Testis (tissue), 3 donors: ENCODE data around the gene PILRA. TPM values are rescaled to one million over a fixed set of nuclear protein-coding genes. Genes with fewer than 3 reads are reported as not detected.
"Not testable (repeated sequence)": the region's sequence is repeated elsewhere in the genome, so short reads cannot be mapped to it uniquely, and the experiment has no call there.

ENCODE experiments used
- DNase-seq: peaks from one replicate; pipeline ENCODE4 v3.0.0-alpha.2; 2019
- H3K27ac ChIP-seq, 2 donors: fragments of 200-600 bp; sonication (generic); one replicate each; pipeline ENCODE4 v1.5.1; 2019
- H3K27me3 ChIP-seq: fragments of 200-600 bp; sonication (generic); one replicate; pipeline ENCODE4 v1.5.1; 2019
- H3K36me3 ChIP-seq: fragments of 200-600 bp; sonication (generic); one replicate; pipeline ENCODE4 v1.5.1; 2017; ENCODE audit warnings: low read depth; ENCODE audit errors: missing control alignments
- H3K4me1 ChIP-seq: fragments of 200-600 bp; sonication (generic); one replicate; pipeline ENCODE4 v1.5.1; 2019
- H3K4me3 ChIP-seq, 2 donors: fragments of 200-600 bp; sonication (generic); one replicate each; pipeline ENCODE4 v1.5.1; 2017 to 2019
- H3K9me3 ChIP-seq: fragments of 200-600 bp; sonication (generic); one replicate; pipeline ENCODE4 v1.5.1; 2017
- POLR2A ChIP-seq: fragments of 450-650 bp; IDR thresholded peaks from one replicate; pipeline ENCODE4 v1.6.1; 2017; ENCODE audit warnings: antibody characterized with exemption, mild to moderate bottlenecking, moderate library complexity
- WGBS, 2 donors: methylation state at CpG; one replicate each; pipeline ENCODE4 v1.1.5; 2018; 5-methylcytosine and 5-hydroxymethylcytosine counted together
- intact Hi-C: fragments of 100-400 bp; cut with DNase I; formaldehyde crosslinking; loops from one replicate; pipeline ENCODE4 v1.15.1; 2023; ENCODE audit warnings: low total_unique reads
- polyA plus RNA-seq: library from polyadenylated mRNA; stranded (reverse); fragments of 350-450 nt; fragmentation: Illumina TruSeq; extraction: RNeasy Lipid Tissue Mini Kit (QIAGEN cat#74804); gene quantifications from one replicate; pipeline ENCODE4 v1.2.3, GENCODE V29; 2014; ENCODE audit warnings: low read depth, low replicate concordance; ENCODE audit not compliant: insufficient read depth
- total RNA-seq, 2 donors: library from RNA; depleted of rRNA; stranded (reverse); fragments of >200 nt; gene quantifications; one replicate each; pipeline ENCODE4 v1.2.3, GENCODE V29; 2016
- TF ChIP-seq, protein P1 (sequence below), 3 experiments: fragments of 450-650 bp in 2 of 3; fragments of 200-600 bp in 1 of 3; sonication (generic) in 1 of 3; IDR thresholded peaks; one replicate each; pipeline ENCODE4 v1.5.1; 2016 to 2019; ENCODE audit warnings: antibody characterized with exemption in 3 of 3, mild to moderate bottlenecking in 2 of 3, moderate library complexity in 1 of 3

PILRA gene
- total and polyA plus RNA-seq, 3 donors from 2014 or later: 12.0 to 18.0 (median 16.3) TPM

DNA sequence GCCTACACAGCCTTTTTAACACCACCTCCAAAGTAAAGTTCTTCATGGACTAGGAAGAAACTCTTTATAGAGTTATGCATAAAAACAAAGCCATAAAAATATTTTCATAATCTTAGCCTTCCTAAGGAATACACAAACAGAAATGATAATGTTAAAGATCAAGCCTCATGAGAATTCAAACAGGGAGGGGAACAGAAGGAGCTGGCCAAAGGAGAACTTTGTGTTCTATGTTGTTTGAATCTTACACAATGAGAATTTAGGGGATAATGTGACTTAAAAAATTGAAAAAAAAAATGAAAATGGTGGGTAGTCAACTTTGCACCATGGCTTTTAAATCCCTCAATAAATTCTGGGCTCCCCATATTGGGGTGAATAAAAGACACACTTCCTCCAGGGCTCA is 24.5 kb upstream of the PILRA start:
- Histone ChIP-seq H3K27me3 (no peaks in the 10 kb centered on the region), H3K9me3 (no peaks in the 10 kb centered on the region), H3K4me1 (peaks cover 50% of the 10 kb centered on the region), H3K27ac (peak overlapping the region; percentile 87 to 88), H3K36me3 (no peaks in the 10 kb centered on the region), H3K4me3 (no peak overlapping the region)
- intact Hi-C loops: loop anchor here (10.0 kb wide), 1 partner anchor 56 kb away; no protein-coding TSS in a partner anchor
- DNase-seq: no peak
- TF ChIP-seq, protein P1, sequence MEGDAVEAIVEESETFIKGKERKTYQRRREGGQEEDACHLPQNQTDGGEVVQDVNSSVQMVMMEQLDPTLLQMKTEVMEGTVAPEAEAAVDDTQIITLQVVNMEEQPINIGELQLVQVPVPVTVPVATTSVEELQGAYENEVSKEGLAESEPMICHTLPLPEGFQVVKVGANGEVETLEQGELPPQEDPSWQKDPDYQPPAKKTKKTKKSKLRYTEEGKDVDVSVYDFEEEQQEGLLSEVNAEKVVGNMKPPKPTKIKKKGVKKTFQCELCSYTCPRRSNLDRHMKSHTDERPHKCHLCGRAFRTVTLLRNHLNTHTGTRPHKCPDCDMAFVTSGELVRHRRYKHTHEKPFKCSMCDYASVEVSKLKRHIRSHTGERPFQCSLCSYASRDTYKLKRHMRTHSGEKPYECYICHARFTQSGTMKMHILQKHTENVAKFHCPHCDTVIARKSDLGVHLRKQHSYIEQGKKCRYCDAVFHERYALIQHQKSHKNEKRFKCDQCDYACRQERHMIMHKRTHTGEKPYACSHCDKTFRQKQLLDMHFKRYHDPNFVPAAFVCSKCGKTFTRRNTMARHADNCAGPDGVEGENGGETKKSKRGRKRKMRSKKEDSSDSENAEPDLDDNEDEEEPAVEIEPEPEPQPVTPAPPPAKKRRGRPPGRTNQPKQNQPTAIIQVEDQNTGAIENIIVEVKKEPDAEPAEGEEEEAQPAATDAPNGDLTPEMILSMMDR (IDR thresholded peaks at IDR 0.05): no peak
- no peak for TF ChIP-seq POLR2A

- Histone ChIP-seq H3K36me3 (no peaks in the 10 kb centered on the region), H3K9me3 (no peaks in the 10 kb centered on the region), H3K27me3 (no peaks in the 10 kb centered on the region), H3K27ac (peak overlapping the region; percentile 27 to 87), H3K4me1 (peaks cover 41% of the 10 kb centered on the region), H3K4me3 (no peak overlapping the region)
- DNase-seq: no peak
- 88 to 91% methylated on average over 6 of the region's 6 CpGs for WGBS, 2 donors
- intact Hi-C loops: loop anchor here (10.0 kb wide), 1 partner anchor 55 kb away; no protein-coding TSS in a partner anchor
- TF ChIP-seq, protein P1 (IDR thresholded peaks at IDR 0.05): no peak
Observed at GRCh38 chr7:100349757-100350156, 23.5 kb upstream of the PILRA start.

DNA sequence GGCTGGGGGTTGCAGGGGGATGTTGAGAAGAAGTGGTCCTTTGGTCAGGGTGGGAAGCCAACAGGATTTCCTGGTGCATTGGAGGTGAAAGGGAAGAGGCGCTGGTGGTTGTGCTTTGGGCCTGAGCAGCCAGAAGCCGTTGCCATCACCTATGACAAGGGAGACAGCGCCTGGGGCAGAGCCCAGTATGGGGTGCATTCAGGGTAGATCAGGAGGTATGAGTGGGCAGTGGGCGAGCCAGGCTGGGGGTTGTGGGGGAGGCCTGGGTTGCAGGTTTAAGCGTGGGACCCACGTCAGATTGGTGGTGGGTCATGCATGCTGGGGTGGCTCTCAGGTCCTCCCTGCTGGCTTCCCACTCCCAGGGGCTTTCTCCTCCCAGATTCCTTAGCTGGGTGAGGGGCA is 21.6 kb upstream of the PILRA start:
- Histone ChIP-seq H3K4me1 (peaks cover 27% of the 10 kb centered on the region), H3K27ac (peak overlapping the region in 1 of 2 donors; percentile 32), H3K4me3 (no peak overlapping the region), H3K36me3 (no peaks in the 10 kb centered on the region), H3K27me3 (no peaks in the 10 kb centered on the region), H3K9me3 (no peaks in the 10 kb centered on the region)
- TF ChIP-seq, protein P1 (IDR thresholded peaks at IDR 0.05): no peak
- no peak for DNase-seq
- intact Hi-C loops: no loop called here
- WGBS, 2 donors: 94 to 97% methylated on average over 6 of the region's 6 CpGs

GRCh38 chr7:100352230-100352781 is 21.0 kb upstream of the PILRA start:
- WGBS, 2 donors: 85 to 91% methylated on average over 4 to 15 of the region's 18 CpGs
- H3K27me3 ChIP-seq, DNase-seq, H3K4me3 ChIP-seq, H3K36me3 ChIP-seq, H3K9me3 ChIP-seq, intact Hi-C loops, H3K27ac ChIP-seq: not testable (repeated sequence)
- peaks cover 21% of the 10 kb centered on the region for H3K4me1 ChIP-seq

DNA sequence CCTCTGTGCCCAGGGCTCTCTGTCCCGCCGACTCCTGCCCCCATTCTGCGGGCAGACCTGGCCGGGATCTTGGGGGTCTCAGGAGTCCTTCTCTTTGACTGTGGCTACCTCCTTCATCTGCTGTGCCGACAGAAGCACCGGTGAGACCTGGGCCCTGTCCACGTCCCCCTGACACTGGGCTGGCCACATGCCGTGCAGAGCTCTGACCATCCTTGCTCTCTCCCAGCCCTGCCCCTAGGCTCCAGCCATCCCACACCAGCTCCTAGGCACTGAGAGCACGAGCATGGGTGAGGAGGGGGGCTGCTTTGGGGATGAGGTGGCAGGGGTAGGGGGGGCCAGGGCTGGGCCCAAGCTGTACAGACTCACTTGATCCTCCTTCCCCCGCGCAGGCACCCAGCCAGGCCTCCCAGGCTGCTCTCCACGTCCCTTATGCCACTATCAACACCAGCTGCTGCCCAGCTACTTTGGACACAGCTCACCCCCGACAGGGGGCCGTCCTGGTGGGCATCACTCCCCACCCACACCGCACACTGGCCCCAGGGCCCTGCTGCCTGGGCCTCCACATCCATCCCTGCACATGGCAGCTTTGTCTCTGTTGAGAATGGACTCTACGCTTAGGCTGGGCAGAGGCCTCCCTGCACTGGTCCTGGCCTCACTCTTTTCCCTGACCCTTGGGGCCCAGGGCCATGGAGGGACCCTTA is 20.2 kb upstream of the PILRA start:
- DNase-seq: no peak
- H3K4me3 ChIP-seq: no peak overlapping the region
- TF ChIP-seq, protein P1 (IDR thresholded peaks at IDR 0.05): no peak
- TF ChIP-seq POLR2A: no peak
- peaks cover 13% of the 10 kb centered on the region for H3K4me1 ChIP-seq
- H3K9me3 ChIP-seq: no peaks in the 10 kb centered on the region
- H3K36me3 ChIP-seq: no peaks in the 10 kb centered on the region
- 88 to 91% methylated on average over 9 to 16 of the region's 16 CpGs for whole genome bisulfite sequencing, 2 donors
- H3K27ac ChIP-seq: peak overlapping the region; percentile 39 to 53
- intact Hi-C loops: no loop called here
- H3K27me3 ChIP-seq: no peaks in the 10 kb centered on the region
